Thyroid gland (tissue), 4 donors: Measurements from ENCODE around the gene GNL3. TPM values are rescaled to one million over a fixed set of nuclear protein-coding genes. Genes with fewer than 3 reads are reported as not detected.

Experiments used
- DNase-seq, 2 donors: peaks; one replicate each; pipeline ENCODE4 v3.0.0-alpha.2; 2019
- H3K27ac ChIP-seq, 3 donors: fragments of 200-600 bp; sonication (generic); 1 replicate in 2 of 3; 2 replicates in 1 of 3; pipeline ENCODE4 v1.5.1; 2016 to 2019; ENCODE audit warnings: mild to moderate bottlenecking in 1 of 3, moderate library complexity in 1 of 3
- H3K27me3 ChIP-seq: fragments of 200-600 bp; sonication (generic); one replicate; pipeline ENCODE4 v1.5.1; 2019
- H3K36me3 ChIP-seq, 2 donors: fragments of 200-600 bp; sonication (generic); one replicate each; pipeline ENCODE4 v1.5.1; 2016 to 2019
- H3K4me1 ChIP-seq, 2 donors: fragments of 200-600 bp; sonication (generic); one replicate each; pipeline ENCODE4 v1.5.1; 2017 to 2019
- H3K4me3 ChIP-seq, 3 donors: fragments of 200-600 bp; sonication (generic); replicated peaks in 1 of 3; 1 replicate in 2 of 3; 2 replicates in 1 of 3; pipeline ENCODE4 v1.5.1; 2016; ENCODE audit warnings: mild to moderate bottlenecking in 1 of 3
- H3K9me3 ChIP-seq: fragments of 200-600 bp; sonication (generic); one replicate; pipeline ENCODE4 v1.5.1; 2017
- POLR2A ChIP-seq, 2 donors: fragments of 450-650 bp; IDR thresholded peaks; one replicate each; pipeline ENCODE4 v1.6.1; 2017; ENCODE audit warnings: antibody characterized with exemption in 2 of 2, mild to moderate bottlenecking in 2 of 2, moderate library complexity in 1 of 2
- WGBS, 2 donors: methylation state at CpG; one replicate each; pipeline ENCODE4 v1.1.5; 2017; 5-methylcytosine and 5-hydroxymethylcytosine counted together
- intact Hi-C: fragments of 100-400 bp; cut with DNase I; formaldehyde crosslinking; loops from one replicate; pipeline ENCODE4 v1.15.1; 2023
- total RNA-seq, 4 donors: library from RNA; depleted of rRNA; stranded (reverse); fragments of >200 nt; gene quantifications; one replicate each; pipeline ENCODE4 v1.2.3, GENCODE V29; 2016
- TF ChIP-seq, protein P1 (sequence below), 6 experiments: fragments of 200-600 bp in 3 of 6; fragments of 450-650 bp in 3 of 6; sonication (generic) in 3 of 6; IDR thresholded peaks; one replicate each; pipeline ENCODE4 v1.5.1; 2016 to 2019; ENCODE audit warnings: antibody characterized with exemption in 6 of 6, mild to moderate bottlenecking in 2 of 6, inconsistent platforms in 1 of 6, moderate library complexity in 1 of 6

The GNL3 gene, protein sequence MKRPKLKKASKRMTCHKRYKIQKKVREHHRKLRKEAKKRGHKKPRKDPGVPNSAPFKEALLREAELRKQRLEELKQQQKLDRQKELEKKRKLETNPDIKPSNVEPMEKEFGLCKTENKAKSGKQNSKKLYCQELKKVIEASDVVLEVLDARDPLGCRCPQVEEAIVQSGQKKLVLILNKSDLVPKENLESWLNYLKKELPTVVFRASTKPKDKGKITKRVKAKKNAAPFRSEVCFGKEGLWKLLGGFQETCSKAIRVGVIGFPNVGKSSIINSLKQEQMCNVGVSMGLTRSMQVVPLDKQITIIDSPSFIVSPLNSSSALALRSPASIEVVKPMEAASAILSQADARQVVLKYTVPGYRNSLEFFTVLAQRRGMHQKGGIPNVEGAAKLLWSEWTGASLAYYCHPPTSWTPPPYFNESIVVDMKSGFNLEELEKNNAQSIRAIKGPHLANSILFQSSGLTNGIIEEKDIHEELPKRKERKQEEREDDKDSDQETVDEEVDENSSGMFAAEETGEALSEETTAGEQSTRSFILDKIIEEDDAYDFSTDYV
- total RNA-seq = 10 to 100 TPM; 39.2 to 68.4 (median 41.7) TPM

DNA sequence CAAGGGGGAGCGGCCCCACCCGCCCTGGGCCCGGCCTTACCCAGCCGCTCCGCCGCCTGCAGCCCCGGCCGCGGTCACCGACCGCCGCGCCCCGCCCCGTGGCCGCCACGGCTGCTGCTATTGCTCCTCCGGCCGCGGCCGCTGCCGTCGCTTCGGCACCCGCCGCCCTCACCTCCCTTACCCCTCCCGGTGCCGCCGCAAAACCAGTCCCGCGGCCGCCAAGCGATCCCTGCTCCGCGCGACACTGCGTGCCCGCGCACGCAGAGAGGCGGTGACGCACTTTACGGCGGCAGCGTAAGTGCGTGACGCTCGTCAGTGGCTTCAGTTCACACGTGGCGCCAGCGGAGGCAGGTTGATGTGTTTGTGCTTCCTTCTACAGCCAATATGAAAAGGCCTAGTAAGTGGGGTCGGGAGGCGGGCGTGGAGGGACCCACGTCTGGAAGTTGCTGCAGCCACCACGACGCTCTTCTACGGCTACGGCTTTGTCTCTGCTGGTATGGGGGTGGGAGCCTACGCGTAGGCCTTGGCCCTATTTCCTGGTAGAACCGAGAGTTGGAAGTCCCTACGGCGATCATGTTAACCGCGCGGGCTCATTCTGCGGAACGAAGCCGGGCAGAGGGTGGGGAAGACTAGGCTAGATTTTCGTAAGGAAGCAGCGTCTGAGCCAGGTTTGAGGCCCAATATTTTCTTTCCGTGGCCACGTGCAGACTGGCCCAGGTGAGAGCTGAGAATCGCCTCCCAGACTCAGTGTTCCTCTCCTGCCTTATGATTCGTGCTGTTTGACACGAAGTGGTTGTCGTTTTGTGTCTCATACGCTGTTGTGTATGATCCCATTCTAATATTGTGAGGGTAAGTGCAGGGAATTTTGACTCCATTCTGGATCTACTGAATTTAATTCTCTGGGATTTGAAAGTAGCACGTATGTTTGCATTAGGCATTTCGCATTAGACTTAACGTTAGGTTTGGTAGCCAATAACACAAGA is at the start of gene GNL3, which contains the start of gene PBRM1:
Gene GNL3, plus strand, starts transcription at position 324 of the 983 bp plus-strand sequence. Its CDS starts 61 bp downstream, at position 385.
Gene PBRM1, minus strand, starts transcription at position 205 of the 983 bp plus-strand sequence.
- DNase-seq = peak; percentile 94 to 95
- H3K27me3 ChIP-seq = no peaks in the 10 kb centered on the region
- H3K4me3 ChIP-seq = peak within 1 kb of the TSS; percentile 71 to 84 (median 83)
- peaks cover 14 to 47% of the 10 kb centered on the region in 2 donors for H3K4me1 ChIP-seq
- H3K27ac ChIP-seq = peak within 1 kb of the TSS; percentile 93 to 96 (median 95)
- peaks cover 36 to 37% of the 10 kb centered on the region in 2 donors for H3K36me3 ChIP-seq
- peak; percentile 51 to 81 for TF ChIP-seq POLR2A (IDR thresholded peaks at IDR 0.05)
- TF ChIP-seq, protein P1, sequence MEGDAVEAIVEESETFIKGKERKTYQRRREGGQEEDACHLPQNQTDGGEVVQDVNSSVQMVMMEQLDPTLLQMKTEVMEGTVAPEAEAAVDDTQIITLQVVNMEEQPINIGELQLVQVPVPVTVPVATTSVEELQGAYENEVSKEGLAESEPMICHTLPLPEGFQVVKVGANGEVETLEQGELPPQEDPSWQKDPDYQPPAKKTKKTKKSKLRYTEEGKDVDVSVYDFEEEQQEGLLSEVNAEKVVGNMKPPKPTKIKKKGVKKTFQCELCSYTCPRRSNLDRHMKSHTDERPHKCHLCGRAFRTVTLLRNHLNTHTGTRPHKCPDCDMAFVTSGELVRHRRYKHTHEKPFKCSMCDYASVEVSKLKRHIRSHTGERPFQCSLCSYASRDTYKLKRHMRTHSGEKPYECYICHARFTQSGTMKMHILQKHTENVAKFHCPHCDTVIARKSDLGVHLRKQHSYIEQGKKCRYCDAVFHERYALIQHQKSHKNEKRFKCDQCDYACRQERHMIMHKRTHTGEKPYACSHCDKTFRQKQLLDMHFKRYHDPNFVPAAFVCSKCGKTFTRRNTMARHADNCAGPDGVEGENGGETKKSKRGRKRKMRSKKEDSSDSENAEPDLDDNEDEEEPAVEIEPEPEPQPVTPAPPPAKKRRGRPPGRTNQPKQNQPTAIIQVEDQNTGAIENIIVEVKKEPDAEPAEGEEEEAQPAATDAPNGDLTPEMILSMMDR (IDR thresholded peaks at IDR 0.05) = no peak
- WGBS, 2 donors = 0% methylated on average over 10 to 30 of the region's 82 CpGs
- H3K9me3 ChIP-seq = no peaks in the 10 kb centered on the region
- intact Hi-C loops = loop anchor here (10.0 kb wide), 1 partner anchor 231 kb away; the partner anchor contains the start of genes NISCH and TNNC1

DNA sequence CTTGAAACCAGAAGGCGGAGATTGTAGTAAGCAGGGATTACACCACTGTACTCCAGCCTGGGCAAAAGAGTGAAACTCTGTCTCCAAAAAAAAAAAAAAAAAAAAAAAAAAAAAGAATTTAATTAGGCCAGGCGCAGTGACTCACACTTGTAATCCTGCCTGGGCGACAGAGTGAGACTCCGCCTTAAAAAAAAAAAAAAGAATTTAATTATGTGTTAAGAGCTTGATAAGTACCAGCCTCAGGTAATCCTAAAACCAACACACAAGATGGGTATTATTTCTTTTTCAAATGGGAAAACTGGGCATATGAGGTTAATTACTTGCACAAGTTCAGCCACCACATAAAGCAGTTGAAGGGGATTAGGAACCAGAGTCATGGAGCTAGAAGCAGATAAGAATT is 49.2 kb upstream of the GNL3 start:
- peaks cover 36 to 47% of the 10 kb centered on the region in 2 donors for H3K36me3 ChIP-seq
- no peak overlapping the region for H3K27ac ChIP-seq
- WGBS, 2 donors = 87 to 90% methylated on average over 4 of the region's 4 CpGs
- H3K27me3 ChIP-seq = no peaks in the 10 kb centered on the region
- TF ChIP-seq, protein P1 (IDR thresholded peaks at IDR 0.05) = no peak
- no peak for TF ChIP-seq POLR2A (IDR thresholded peaks at IDR 0.05)
- H3K9me3 ChIP-seq = no peaks in the 10 kb centered on the region
- intact Hi-C loops = no loop called here
- H3K4me3 ChIP-seq = no peak overlapping the region
- no peaks in the 10 kb centered on the region for H3K4me1 ChIP-seq
- DNase-seq = no peak

- 96 to 97% methylated on average over 6 of the region's 6 CpGs for WGBS, 2 donors
- TF ChIP-seq, protein P1 (IDR thresholded peaks at IDR 0.05) = no peak
- TF ChIP-seq POLR2A (IDR thresholded peaks at IDR 0.05) = no peak
- intact Hi-C loops = no loop called here
Measured at GRCh38 chr3:52645549-52645948, 40.3 kb upstream of the GNL3 start.

DNA sequence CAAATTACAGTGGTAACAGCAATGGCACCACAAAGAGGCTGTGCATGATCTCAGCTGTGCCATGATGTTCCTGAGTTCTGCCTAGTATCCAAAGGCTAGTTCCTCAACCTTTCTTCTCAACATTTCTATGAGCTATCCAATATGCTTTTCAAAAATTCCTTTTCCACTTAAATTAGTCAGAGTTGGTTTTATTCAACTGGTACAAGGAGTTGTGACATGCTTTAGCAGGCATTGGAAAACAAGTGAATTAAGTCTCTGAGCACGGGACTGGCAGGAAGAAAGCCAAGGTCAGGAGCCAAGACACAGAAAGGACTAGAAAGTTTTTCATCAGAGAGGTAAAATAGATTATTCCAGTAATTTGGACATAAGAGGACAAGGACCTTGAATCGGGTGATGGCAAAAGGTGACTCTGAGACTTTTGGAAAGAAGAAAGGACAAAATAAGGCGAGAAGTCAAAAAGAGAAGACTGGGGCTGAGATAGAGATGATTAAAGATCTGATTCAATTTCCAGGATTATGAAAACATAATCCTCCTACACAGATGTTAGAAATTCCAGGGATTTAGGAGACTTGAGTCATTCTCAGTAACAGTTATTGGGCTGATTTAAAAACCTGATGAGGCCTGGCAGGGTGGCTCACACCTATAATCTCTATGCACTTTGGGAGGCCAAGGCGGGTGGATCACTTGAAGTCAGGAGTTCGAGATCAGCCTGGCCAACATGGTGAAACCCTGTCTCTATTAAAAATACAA is 36.2 kb upstream of the GNL3 start:
- H3K4me1 ChIP-seq = peaks cover 5 to 11% of the 10 kb centered on the region in 2 donors
- no peaks in the 10 kb centered on the region for H3K27me3 ChIP-seq
- no peak overlapping the region for H3K4me3 ChIP-seq
- no peaks in the 10 kb centered on the region for H3K9me3 ChIP-seq
- peak in 1 of 2 donors; percentile 6 for TF ChIP-seq POLR2A (IDR thresholded peaks at IDR 0.05)
- TF ChIP-seq, protein P1 (IDR thresholded peaks at IDR 0.05) = no peak
- H3K36me3 ChIP-seq = peaks cover 20 to 26% of the 10 kb centered on the region in 2 donors
- intact Hi-C loops = no loop called here
- WGBS, 2 donors = 80 to 84% methylated on average over 5 of the region's 5 CpGs
- H3K27ac ChIP-seq = peak overlapping the region; percentile 73 to 92 (median 80)
- DNase-seq = peak; percentile 75 to 80

More at GRCh38 chr3:52645549-52645948, 40.3 kb upstream of the GNL3 start:
- no peak overlapping the region for H3K4me3 ChIP-seq
- peaks cover 25 to 30% of the 10 kb centered on the region in 2 donors for H3K36me3 ChIP-seq
- no peak overlapping the region for H3K27ac ChIP-seq
- no peak for DNase-seq
- H3K9me3 ChIP-seq = no peaks in the 10 kb centered on the region
- peaks cover 5 to 11% of the 10 kb centered on the region in 2 donors for H3K4me1 ChIP-seq
- H3K27me3 ChIP-seq = no peaks in the 10 kb centered on the region
